ENCODE results near the gene SMIM1. TPM values are rescaled to one million over a fixed set of nuclear protein-coding genes. Genes with fewer than 3 reads are reported as not detected.
"Not testable (repeated sequence)": the region's sequence is repeated elsewhere in the genome, so short reads cannot be mapped to it uniquely, and the experiment has no call there.

The SMIM1 gene
- total RNA-seq, 2 donors from 2014 or later = 0.75 to 1.5 TPM

- Mint-ChIP-seq H3K36me3 (ENCODE audit: low read depth) (peaks cover 2% of the 10 kb centered on the region), H3K4me3 (no peak overlapping the region), H3K27ac (no peak overlapping the region), H3K4me1 (peaks cover 37% of the 10 kb centered on the region), H3K27me3 (no peaks in the 10 kb centered on the region)
- DNase-seq (no peak), ATAC-seq (no peak)
- no peaks in the 10 kb centered on the region for H3K9me3 ChIP-seq (ENCODE audit: control insufficient read depth, low read length, poor library complexity, severe bottlenecking)
Measured at GRCh38 chr1:3790500-3790923, 18.0 kb downstream of the SMIM1 start.

GRCh38 chr1:3790952-3791351 is 18.4 kb downstream of the SMIM1 start:
- H3K9me3 ChIP-seq (ENCODE audit: control insufficient read depth, low read length, poor library complexity, severe bottlenecking) = no peaks in the 10 kb centered on the region
- H3K27me3 Mint-ChIP-seq = no peaks in the 10 kb centered on the region
- DNase-seq = no peak
- H3K27ac Mint-ChIP-seq = no peak overlapping the region
- peaks cover 37% of the 10 kb centered on the region for H3K4me1 Mint-ChIP-seq
- H3K4me3 Mint-ChIP-seq = no peak overlapping the region
- ATAC-seq = no peak
- peaks cover 2% of the 10 kb centered on the region for H3K36me3 Mint-ChIP-seq (ENCODE audit: low read depth)

GRCh38 chr1:3795453-3796214 is 23.1 kb downstream of the SMIM1 start:
- H3K27me3 Mint-ChIP-seq = peaks cover 9% of the 10 kb centered on the region
- ATAC-seq = no peak
- peaks cover 29% of the 10 kb centered on the region for H3K4me1 Mint-ChIP-seq

GRCh38 chr1:3796215-3797061 is 23.9 kb downstream of the SMIM1 start, which contains the start of gene LRRC47:
LRRC47 (minus strand) TSS chr1:3796498; CDS start chr1:3796476, 22 bp downstream.
- H3K4me3 Mint-ChIP-seq = peak within 1 kb of the TSS; percentile 92
- peak; percentile 100 for ATAC-seq
- peaks cover 31% of the 10 kb centered on the region for H3K4me1 Mint-ChIP-seq
- no peaks in the 10 kb centered on the region for H3K9me3 ChIP-seq (ENCODE audit: control insufficient read depth, low read length, poor library complexity, severe bottlenecking)
- H3K27ac Mint-ChIP-seq = peak within 1 kb of the TSS; percentile 82
- DNase-seq = peak; percentile 87 to 94 (median 92)
- no peaks in the 10 kb centered on the region for H3K36me3 Mint-ChIP-seq (ENCODE audit: low read depth)
- H3K27me3 Mint-ChIP-seq = peaks cover 17% of the 10 kb centered on the region

More at GRCh38 chr1:3795453-3796214, 23.1 kb downstream of the SMIM1 start:
- no peak for DNase-seq
- peak overlapping the region; percentile 82 for H3K27ac Mint-ChIP-seq
- peak overlapping the region; percentile 88 for H3K4me3 Mint-ChIP-seq
- no peaks in the 10 kb centered on the region for H3K9me3 ChIP-seq (ENCODE audit: control insufficient read depth, low read length, poor library complexity, severe bottlenecking)
- H3K36me3 Mint-ChIP-seq (ENCODE audit: low read depth) = no peaks in the 10 kb centered on the region

GRCh38 chr1:3799976-3800685 is 27.6 kb downstream of the SMIM1 start:
- no peaks in the 10 kb centered on the region for H3K9me3 ChIP-seq (ENCODE audit: control insufficient read depth, low read length, poor library complexity, severe bottlenecking)
- H3K4me3 Mint-ChIP-seq = no peak overlapping the region
- no peaks in the 10 kb centered on the region for H3K36me3 Mint-ChIP-seq (ENCODE audit: low read depth)
- ATAC-seq (no peak), DNase-seq (no peak)
- H3K4me1 Mint-ChIP-seq = peaks cover 18% of the 10 kb centered on the region
- H3K27me3 Mint-ChIP-seq = peaks cover 50% of the 10 kb centered on the region
- H3K27ac Mint-ChIP-seq = no peak overlapping the region

GRCh38 chr1:3800795-3801194 is 28.2 kb downstream of the SMIM1 start:
- ATAC-seq; H3K27ac Mint-ChIP-seq; H3K4me3 Mint-ChIP-seq; H3K36me3 Mint-ChIP-seq (ENCODE audit: low read depth); DNase-seq; H3K9me3 ChIP-seq (ENCODE audit: control insufficient read depth, low read length, poor library complexity, severe bottlenecking): not testable (repeated sequence)
- peaks cover 15% of the 10 kb centered on the region for H3K4me1 Mint-ChIP-seq
- H3K27me3 Mint-ChIP-seq = peaks cover 57% of the 10 kb centered on the region

- ATAC-seq (no peak), DNase-seq (no peak)
- Mint-ChIP-seq H3K27me3 (peaks cover 58% of the 10 kb centered on the region), H3K36me3 (ENCODE audit: low read depth) (peaks cover 2% of the 10 kb centered on the region), H3K27ac (no peak overlapping the region), H3K4me1 (peaks cover 7% of the 10 kb centered on the region), H3K4me3 (peak overlapping the region; percentile 47)
- H3K9me3 ChIP-seq (ENCODE audit: control insufficient read depth, low read length, poor library complexity, severe bottlenecking) = no peaks in the 10 kb centered on the region
Measured at GRCh38 chr1:3803905-3804626, 31.5 kb downstream of the SMIM1 start.

- Mint-ChIP-seq H3K4me3 (peak overlapping the region; percentile 47), H3K27me3 (peaks cover 58% of the 10 kb centered on the region)
- H3K36me3 Mint-ChIP-seq (ENCODE audit: low read depth); DNase-seq; ATAC-seq; H3K9me3 ChIP-seq (ENCODE audit: control insufficient read depth, low read length, poor library complexity, severe bottlenecking); H3K27ac Mint-ChIP-seq; H3K4me1 Mint-ChIP-seq: not testable (repeated sequence)
Measured at GRCh38 chr1:3804627-3804944, 32.0 kb downstream of the SMIM1 start.

GRCh38 chr1:3805038-3805437 is 32.5 kb downstream of the SMIM1 start:
- ATAC-seq (no peak), DNase-seq (no peak)
- H3K9me3 ChIP-seq (ENCODE audit: control insufficient read depth, low read length, poor library complexity, severe bottlenecking) = no peaks in the 10 kb centered on the region
- Mint-ChIP-seq H3K36me3 (ENCODE audit: low read depth) (peaks cover 2% of the 10 kb centered on the region), H3K27ac (no peak overlapping the region), H3K27me3 (peaks cover 55% of the 10 kb centered on the region), H3K4me3 (no peak overlapping the region), H3K4me1 (peaks cover 7% of the 10 kb centered on the region)

GRCh38 chr1:3807769-3808168 is 35.2 kb downstream of the SMIM1 start:
- H3K9me3 ChIP-seq (ENCODE audit: control insufficient read depth, low read length, poor library complexity, severe bottlenecking) = no peaks in the 10 kb centered on the region
- Mint-ChIP-seq H3K36me3 (ENCODE audit: low read depth) (peaks cover 2% of the 10 kb centered on the region), H3K27ac (no peak overlapping the region), H3K4me1 (peaks cover 2% of the 10 kb centered on the region), H3K27me3 (peaks cover 32% of the 10 kb centered on the region), H3K4me3 (no peak overlapping the region)
- no peak for ATAC-seq
- no peak for DNase-seq

GRCh38 chr1:3809680-3810079 is 37.1 kb downstream of the SMIM1 start:
- H3K9me3 ChIP-seq (ENCODE audit: control insufficient read depth, low read length, poor library complexity, severe bottlenecking) = no peaks in the 10 kb centered on the region
- Mint-ChIP-seq H3K27me3 (peaks cover 13% of the 10 kb centered on the region), H3K36me3 (ENCODE audit: low read depth) (peaks cover 2% of the 10 kb centered on the region), H3K4me3 (no peak overlapping the region), H3K27ac (no peak overlapping the region), H3K4me1 (no peaks in the 10 kb centered on the region)
- DNase-seq (no peak), ATAC-seq (no peak)

- not testable (repeated sequence) for H3K36me3 Mint-ChIP-seq (ENCODE audit: low read depth); H3K4me1 Mint-ChIP-seq; H3K4me3 Mint-ChIP-seq; ATAC-seq; H3K9me3 ChIP-seq (ENCODE audit: control insufficient read depth, low read length, poor library complexity, severe bottlenecking); H3K27ac Mint-ChIP-seq; H3K27me3 Mint-ChIP-seq; DNase-seq
Measured at GRCh38 chr1:3810149-3810761, 37.7 kb downstream of the SMIM1 start.

Data from T-helper 17 cell (primary cell).